DOHH2 (cell line): ENCODE data around the gene RPL35.

Experiments used
- H3F3A ChIP-seq: fragments of 200-600 bp; sonication (generic), shearing (Covaris generic); 2 replicates; pipeline ENCODE4 v1.6.0; 2016; ENCODE audit warnings: antibody characterized with exemption, mild to moderate bottlenecking; ENCODE audit not compliant: control insufficient read depth, insufficient read depth
- H3K27ac ChIP-seq: fragments of 200-600 bp; sonication (generic); 2 replicates; pipeline ENCODE4 v1.5.1; 2014; ENCODE audit warnings: low read depth, mild to moderate bottlenecking, low read length, moderate library complexity
- H3K27me3 ChIP-seq: fragments of 200-600 bp; sonication (generic); 2 replicates; pipeline ENCODE4 v1.6.1; 2014; ENCODE audit warnings: mild to moderate bottlenecking, low read length, mixed read lengths; ENCODE audit not compliant: control insufficient read depth
- H3K36me3 ChIP-seq: fragments of 200-600 bp; sonication (generic); 2 replicates; pipeline ENCODE4 v1.6.1; 2014; ENCODE audit warnings: mild to moderate bottlenecking, low read length, moderate library complexity, mixed read lengths; ENCODE audit not compliant: control insufficient read depth
- H3K4me1 ChIP-seq: fragments of 200-600 bp; sonication (generic); 2 replicates; pipeline ENCODE4 v1.6.1; 2014; ENCODE audit warnings: mild to moderate bottlenecking, low read length, mixed read lengths; ENCODE audit not compliant: control insufficient read depth
- H3K4me2 ChIP-seq: fragments of 200-600 bp; sonication (generic); 2 replicates; pipeline ENCODE4 v1.6.0; 2014; ENCODE audit warnings: mild to moderate bottlenecking, low read length, moderate library complexity
- H3K4me3 ChIP-seq: fragments of 200-600 bp; sonication (generic); 2 replicates; pipeline ENCODE4 v1.5.1; 2014; ENCODE audit warnings: mild to moderate bottlenecking, low read length, mixed read lengths
- H3K79me2 ChIP-seq: fragments of 200-600 bp; sonication (generic); 2 replicates; pipeline ENCODE4 v1.6.1; 2014; ENCODE audit warnings: mild to moderate bottlenecking, low read length, mixed read lengths; ENCODE audit not compliant: control insufficient read depth
- H3K9me2 ChIP-seq: fragments of 200-600 bp; sonication (generic); replicated peaks from 2 replicates; pipeline ENCODE4 v1.6.1; 2014; ENCODE audit warnings: mild to moderate bottlenecking, low read length, mixed read lengths; ENCODE audit not compliant: control insufficient read depth
- H3K9me3 ChIP-seq: fragments of 200-600 bp; sonication (generic); 2 replicates; pipeline ENCODE4 v1.6.1; 2014; ENCODE audit warnings: antibody characterized with exemption, low read length, mixed read lengths; ENCODE audit not compliant: control insufficient read depth, insufficient read depth
- H4K20me1 ChIP-seq: fragments of 200-600 bp; sonication (generic); 2 replicates; pipeline ENCODE4 v1.6.0; 2014; ENCODE audit warnings: low read depth, mild to moderate bottlenecking, antibody characterized with exemption, low read length, moderate library complexity; ENCODE audit not compliant: control insufficient read depth, insufficient read depth
- EZH2phosphoT487 ChIP-seq: fragments of 200-600 bp; sonication (generic); IDR thresholded peaks from 2 replicates; pipeline ENCODE4 v1.6.1; 2017; ENCODE audit warnings: borderline replicate concordance, mild to moderate bottlenecking, antibody characterized with exemption, low read length, moderate library complexity, mixed read lengths
- TF ChIP-seq, protein P1 (sequence below): fragments of 200-600 bp; sonication (generic); IDR thresholded peaks from one replicate; pipeline ENCODE4 v1.5.1; 2014; ENCODE audit warnings: antibody characterized with exemption, mild to moderate bottlenecking, low read depth, low read length; ENCODE audit not compliant: poor library complexity, severe bottlenecking

RPL35 gene

DNA sequence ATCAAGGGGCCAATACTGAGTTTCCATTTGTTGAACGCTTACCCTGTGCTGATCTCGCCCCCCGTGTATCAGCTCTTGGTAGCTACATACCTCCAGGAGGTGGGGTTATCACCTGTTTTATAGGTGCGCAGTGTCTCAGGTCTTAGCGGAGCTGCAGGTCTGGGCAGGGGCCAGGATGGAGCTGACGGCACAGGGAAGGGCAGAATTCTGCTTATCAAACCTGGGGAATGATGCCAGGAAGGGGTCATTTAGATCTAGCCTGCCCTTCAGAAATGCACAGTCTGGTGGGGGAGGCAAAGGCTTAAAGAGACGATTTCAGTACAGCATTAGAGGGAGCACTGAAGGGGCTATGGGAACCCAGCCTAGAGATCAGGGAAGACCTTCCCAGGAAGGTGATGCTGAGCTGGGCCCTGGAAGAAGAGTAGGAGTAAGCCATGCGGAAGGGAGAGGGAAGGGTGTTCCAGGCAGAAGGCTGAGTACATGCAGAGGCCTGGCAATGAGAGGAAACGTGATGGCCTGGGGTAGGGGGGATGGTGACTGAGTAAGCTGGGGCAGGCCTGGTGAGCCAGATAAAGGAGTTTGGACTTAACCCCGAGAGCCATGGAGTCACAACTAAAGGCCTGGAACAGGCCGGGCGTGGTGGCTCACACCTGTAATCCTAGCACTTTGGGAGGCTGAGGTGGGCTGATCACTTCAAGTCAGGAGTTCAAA, 53.4 kb downstream of the RPL35 start:
- Histone ChIP-seq H3F3A (no peaks in the 10 kb centered on the region), H3K27ac (no peak overlapping the region), H3K36me3 (no peaks in the 10 kb centered on the region), H3K4me1 (no peaks in the 10 kb centered on the region), H3K4me2 (no peak overlapping the region), H3K79me2 (no peaks in the 10 kb centered on the region), H3K4me3 (no peak overlapping the region), H3K9me2 (no peaks in the 10 kb centered on the region), H3K27me3 (peaks cover under 1% of the 10 kb centered on the region), H3K9me3 (no peaks in the 10 kb centered on the region), H4K20me1 (no peaks in the 10 kb centered on the region)
- no peak for TF ChIP-seq EZH2phosphoT487
- TF ChIP-seq, protein P1, sequence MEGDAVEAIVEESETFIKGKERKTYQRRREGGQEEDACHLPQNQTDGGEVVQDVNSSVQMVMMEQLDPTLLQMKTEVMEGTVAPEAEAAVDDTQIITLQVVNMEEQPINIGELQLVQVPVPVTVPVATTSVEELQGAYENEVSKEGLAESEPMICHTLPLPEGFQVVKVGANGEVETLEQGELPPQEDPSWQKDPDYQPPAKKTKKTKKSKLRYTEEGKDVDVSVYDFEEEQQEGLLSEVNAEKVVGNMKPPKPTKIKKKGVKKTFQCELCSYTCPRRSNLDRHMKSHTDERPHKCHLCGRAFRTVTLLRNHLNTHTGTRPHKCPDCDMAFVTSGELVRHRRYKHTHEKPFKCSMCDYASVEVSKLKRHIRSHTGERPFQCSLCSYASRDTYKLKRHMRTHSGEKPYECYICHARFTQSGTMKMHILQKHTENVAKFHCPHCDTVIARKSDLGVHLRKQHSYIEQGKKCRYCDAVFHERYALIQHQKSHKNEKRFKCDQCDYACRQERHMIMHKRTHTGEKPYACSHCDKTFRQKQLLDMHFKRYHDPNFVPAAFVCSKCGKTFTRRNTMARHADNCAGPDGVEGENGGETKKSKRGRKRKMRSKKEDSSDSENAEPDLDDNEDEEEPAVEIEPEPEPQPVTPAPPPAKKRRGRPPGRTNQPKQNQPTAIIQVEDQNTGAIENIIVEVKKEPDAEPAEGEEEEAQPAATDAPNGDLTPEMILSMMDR: no peak
